Caco-2 (cell line): ENCODE measurements around the gene CACNA2D1. TPM values are rescaled to one million over a fixed set of nuclear protein-coding genes. Genes with fewer than 3 reads are reported as not detected.

Experiments used
- BruUV-seq: library from RNA; stranded (reverse); fragments of 400-500 nt; replicated peaks from 2 replicates; lab custom pipeline; 2021; lab: Mats Ljungman, UMichigan
- CTCF ChIA-PET: fragments of 300-600 bp; sonication (Branson Sonifier 250); formaldehyde crosslinking; loops from one replicate; lab custom pipeline; 2022; ENCODE audit warnings: antibody characterized with exemption; lab: Charles Lee
- POLR2A ChIA-PET: fragments of 300-600 bp; sonication (Branson Sonifier 250); formaldehyde crosslinking; loops from one replicate; lab custom pipeline; 2022; ENCODE audit warnings: antibody characterized with exemption; lab: Charles Lee
- DNase-seq, 2 experiments: peaks; one replicate each; pipeline versions ENCODE4 v3.0.0 to v3.0.0-alpha.2; 2020 to 2022
- H3K27me3 ChIP-seq: replicated peaks from 2 replicates; pipeline ENCODE4 v1.6.0; 2011; ENCODE audit warnings: low read length; ENCODE audit not compliant: control insufficient read depth, insufficient read depth
- H3K36me3 ChIP-seq: 2 replicates; pipeline ENCODE4 v1.5.1; 2011; ENCODE audit warnings: low read length; ENCODE audit not compliant: control insufficient read depth, insufficient read depth
- H3K4me1 ChIP-seq: fragments of 250-450 bp; sonication (Bioruptor Pico); 2 replicates; pipeline ENCODE4 v1.5.1; 2020; ENCODE audit warnings: mild to moderate bottlenecking
- H3K4me3 ChIP-seq: 2 replicates; pipeline ENCODE4 v1.5.1; 2011; ENCODE audit warnings: low read depth, mild to moderate bottlenecking, control low read depth, low read length
- H3K9me3 ChIP-seq: fragments of 250-450 bp; sonication (Bioruptor Pico); 2 replicates; pipeline ENCODE4 v1.5.1; 2020; ENCODE audit warnings: mild to moderate bottlenecking, moderate library complexity
- H3K27ac Mint-ChIP-seq: one replicate; pipeline ENCODE4 v1.8.0; 2022; ENCODE audit warnings: mixed read lengths; ENCODE audit not compliant: unreplicated experiment
- H3K27me3 Mint-ChIP-seq: one replicate; pipeline ENCODE4 v1.8.0; 2022; ENCODE audit warnings: mixed read lengths; ENCODE audit not compliant: insufficient read depth, unreplicated experiment
- H3K36me3 Mint-ChIP-seq: one replicate; pipeline ENCODE4 v1.8.0; 2022; ENCODE audit warnings: mild to moderate bottlenecking, mixed read lengths; ENCODE audit not compliant: insufficient read depth, unreplicated experiment
- H3K4me1 Mint-ChIP-seq: one replicate; pipeline ENCODE4 v1.8.0; 2022; ENCODE audit warnings: low read depth, mixed read lengths; ENCODE audit not compliant: unreplicated experiment
- H3K4me3 Mint-ChIP-seq: one replicate; pipeline ENCODE4 v1.8.0; 2022; ENCODE audit warnings: mild to moderate bottlenecking, moderate library complexity, mixed read lengths; ENCODE audit not compliant: unreplicated experiment
- H3K9me3 Mint-ChIP-seq: one replicate; pipeline ENCODE4 v1.8.0; 2022; ENCODE audit warnings: mixed read lengths; ENCODE audit not compliant: unreplicated experiment
- CTCF ChIP-seq, 2 experiments: fragments of 200-600 bp in 1 of 2; IDR thresholded peaks; 1 replicate in 1 of 2; 2 replicates in 1 of 2; pipeline versions ENCODE4 v1.5.1 to v1.8.0; 2011 to 2022; ENCODE audit warnings: antibody characterized with exemption in 1 of 2, control low read depth in 1 of 2, inconsistent platforms in 1 of 2, low read depth in 1 of 2, low read length in 1 of 2, mild to moderate bottlenecking in 1 of 2, moderate library complexity in 1 of 2; ENCODE audit not compliant: insufficient read depth in 1 of 2, severe bottlenecking in 1 of 2, unreplicated experiment in 1 of 2
- intact Hi-C: fragments of 100-400 bp; cut with micrococcal nuclease; formaldehyde crosslinking; loops from one replicate; pipeline ENCODE4 v1.10.0; 2022; ENCODE audit not compliant: unreplicated experiment
- total RNA-seq: library from RNA; stranded (reverse); gene quantifications from 2 replicates; pipeline ENCODE4 v1.2.3, GENCODE V29; 2022

Gene CACNA2D1
- total RNA-seq, 1 experiment from 2014 or later, result not detected

GRCh38 chr7:82210416-82211184 is 233.0 kb downstream of the CACNA2D1 start:
- BruUV-seq, result no TSS peak
- Histone ChIP-seq H3K9me3 (no peaks in the 10 kb centered on the region), H3K4me3 (no peak overlapping the region), H3K36me3 (no peaks in the 10 kb centered on the region), H3K27me3 (no peaks in the 10 kb centered on the region), H3K4me1 (no peaks in the 10 kb centered on the region)
- H3K27ac Mint-ChIP-seq, result no peak overlapping the region
- no peak for DNase-seq
- H3K4me1 Mint-ChIP-seq, result no peaks in the 10 kb centered on the region
- H3K9me3 Mint-ChIP-seq, result no peaks in the 10 kb centered on the region
- no peaks in the 10 kb centered on the region for H3K36me3 Mint-ChIP-seq
- TF ChIP-seq CTCF (IDR thresholded peaks at IDR 0.05; ENCODE audit: insufficient read depth in 1 of 2, low read depth in 1 of 2, low read length in 1 of 2, severe bottlenecking in 1 of 2, unreplicated experiment in 1 of 2), result no peak
- intact Hi-C loops, result no loop called here
- ChIA-PET POLR2A (no interaction called here), CTCF (no interaction called here)
- no peak overlapping the region for H3K4me3 Mint-ChIP-seq
- no peaks in the 10 kb centered on the region for H3K27me3 Mint-ChIP-seq

DNA sequence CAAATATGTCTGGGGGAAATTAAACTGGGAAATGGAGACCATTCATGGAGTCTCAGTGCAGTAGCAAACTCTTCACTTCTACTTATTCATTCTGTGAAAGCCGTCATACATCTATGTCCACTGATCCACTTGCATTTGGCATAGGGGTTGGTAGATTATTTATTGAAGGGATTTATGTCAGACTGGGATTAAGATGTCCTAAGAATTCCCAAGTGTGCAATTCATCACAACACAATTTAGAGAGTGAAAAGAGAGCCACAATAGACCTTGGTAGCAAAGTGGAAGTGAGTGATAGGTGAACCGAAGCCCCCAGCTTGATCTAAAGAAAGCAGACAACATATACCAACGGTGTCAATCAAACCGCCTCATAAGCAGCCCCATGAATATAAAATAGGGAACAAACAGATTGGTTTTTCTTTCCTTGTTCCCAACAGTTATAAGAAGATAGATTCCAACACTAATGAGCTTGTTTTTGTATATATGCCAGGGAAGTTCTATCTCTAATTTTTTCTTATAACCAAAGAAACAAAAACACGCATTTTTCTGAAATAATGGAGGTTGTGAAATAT is 234.3 kb downstream of the CACNA2D1 start:
- CTCF ChIA-PET, result no interaction called here
- no peak for TF ChIP-seq CTCF (IDR thresholded peaks at IDR 0.05; ENCODE audit: insufficient read depth in 1 of 2, low read depth in 1 of 2, low read length in 1 of 2, severe bottlenecking in 1 of 2, unreplicated experiment in 1 of 2)
- Histone ChIP-seq H3K36me3 (no peaks in the 10 kb centered on the region), H3K4me3 (no peak overlapping the region), H3K27me3 (no peaks in the 10 kb centered on the region), H3K9me3 (no peaks in the 10 kb centered on the region), H3K4me1 (no peaks in the 10 kb centered on the region)
- Mint-ChIP-seq H3K9me3 (no peaks in the 10 kb centered on the region), H3K4me1 (no peaks in the 10 kb centered on the region), H3K36me3 (no peaks in the 10 kb centered on the region), H3K27me3 (no peaks in the 10 kb centered on the region), H3K27ac (no peak overlapping the region), H3K4me3 (no peak overlapping the region)
- POLR2A ChIA-PET, result no interaction called here
- BruUV-seq, result no TSS peak
- intact Hi-C loops, result no loop called here
- DNase-seq, result no peak

DNA sequence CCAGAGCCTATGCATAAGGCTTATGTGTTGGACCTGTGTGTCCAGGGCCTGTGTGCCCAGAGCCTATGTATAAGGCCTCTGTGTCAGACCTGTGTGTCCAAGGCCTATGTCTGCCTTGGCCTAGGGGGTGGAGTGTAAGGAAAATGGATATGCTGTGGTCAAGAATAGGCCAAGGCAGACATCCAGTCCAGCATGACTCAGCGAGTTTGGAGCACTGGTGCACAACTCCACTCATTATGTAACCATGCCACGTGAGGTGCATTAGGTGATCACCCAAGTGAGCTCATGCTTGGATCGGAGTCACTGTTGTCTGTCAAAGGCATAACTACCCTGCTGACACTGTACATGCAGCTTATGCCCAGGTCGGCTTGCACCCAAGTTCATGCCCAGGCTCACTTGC is 238.9 kb downstream of the CACNA2D1 start:
- no TSS peak for BruUV-seq
- intact Hi-C loops, result no loop called here
- TF ChIP-seq CTCF (IDR thresholded peaks at IDR 0.05; ENCODE audit: insufficient read depth in 1 of 2, low read depth in 1 of 2, low read length in 1 of 2, severe bottlenecking in 1 of 2, unreplicated experiment in 1 of 2), result no peak
- no peaks in the 10 kb centered on the region for H3K9me3 ChIP-seq
- H3K4me3 ChIP-seq, result no peak overlapping the region
- no peaks in the 10 kb centered on the region for H3K4me1 ChIP-seq
- Mint-ChIP-seq H3K4me1 (no peaks in the 10 kb centered on the region), H3K9me3 (no peaks in the 10 kb centered on the region), H3K36me3 (no peaks in the 10 kb centered on the region), H3K4me3 (no peak overlapping the region), H3K27ac (no peak overlapping the region), H3K27me3 (no peaks in the 10 kb centered on the region)
- no peak for DNase-seq
- H3K36me3 ChIP-seq, result no peaks in the 10 kb centered on the region
- CTCF ChIA-PET, result no interaction called here
- H3K27me3 ChIP-seq, result no peaks in the 10 kb centered on the region
- POLR2A ChIA-PET, result no interaction called here
